NCI-H2196 treated with DMSO at 0.1 percent for 48 hours (cell line): ENCODE data around the gene SCUBE1.

Source experiments
- DNase-seq: peaks from one replicate; lab custom pipeline; 2025; ENCODE audit not compliant: unreplicated experiment; lab: John Stamatoyannopoulos, UW

Gene SCUBE1

GRCh38 chr22:43202756-43203410, 140.3 kb downstream of the SCUBE1 start:
- DNase-seq = no peak

- no peak for DNase-seq
Observed at GRCh38 chr22:43202326-43202725, 140.8 kb downstream of the SCUBE1 start.

DNA sequence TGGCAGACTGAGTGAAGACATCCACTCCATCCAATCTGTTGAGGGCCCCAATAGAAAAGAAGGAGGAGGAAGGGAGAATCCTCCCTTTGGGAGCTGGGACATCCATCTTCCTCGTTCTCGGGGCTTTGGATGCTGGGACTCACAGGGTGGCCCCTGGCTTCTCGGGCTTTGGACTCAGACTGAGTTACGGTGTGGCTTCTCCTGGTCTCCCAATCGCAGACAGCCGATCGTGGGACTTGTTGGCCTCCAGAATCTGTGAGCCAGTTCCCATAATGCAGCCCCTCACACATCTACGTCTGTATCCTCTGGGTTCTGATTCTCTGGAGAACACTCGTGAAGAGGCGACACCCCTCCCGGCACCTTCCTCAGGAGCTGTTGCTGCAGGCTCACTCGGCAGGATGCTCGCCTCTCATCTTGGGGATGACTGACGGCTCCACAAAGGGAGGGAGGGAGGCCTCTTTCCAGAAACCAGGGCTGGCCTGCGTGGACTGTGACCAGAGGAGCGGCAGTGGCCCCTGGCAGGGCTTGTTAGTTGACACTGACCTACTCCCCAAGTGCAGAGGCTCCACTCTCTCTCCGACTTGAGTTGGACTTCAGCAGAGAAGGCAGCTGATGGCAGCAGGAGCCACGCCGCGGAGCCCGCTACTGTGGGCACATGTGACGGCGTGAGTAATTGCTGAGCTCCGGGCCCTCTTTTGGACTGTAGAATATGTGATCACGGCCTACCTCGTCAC, 141.5 kb downstream of the SCUBE1 start:
- no peak for DNase-seq

- no peak for DNase-seq
Observed at GRCh38 chr22:43200555-43200954, 142.6 kb downstream of the SCUBE1 start.

GRCh38 chr22:43200031-43200430, 143.1 kb downstream of the SCUBE1 start:
- no peak for DNase-seq

GRCh38 chr22:43199541-43199940, 143.6 kb downstream of the SCUBE1 start:
- DNase-seq = no peak

DNA sequence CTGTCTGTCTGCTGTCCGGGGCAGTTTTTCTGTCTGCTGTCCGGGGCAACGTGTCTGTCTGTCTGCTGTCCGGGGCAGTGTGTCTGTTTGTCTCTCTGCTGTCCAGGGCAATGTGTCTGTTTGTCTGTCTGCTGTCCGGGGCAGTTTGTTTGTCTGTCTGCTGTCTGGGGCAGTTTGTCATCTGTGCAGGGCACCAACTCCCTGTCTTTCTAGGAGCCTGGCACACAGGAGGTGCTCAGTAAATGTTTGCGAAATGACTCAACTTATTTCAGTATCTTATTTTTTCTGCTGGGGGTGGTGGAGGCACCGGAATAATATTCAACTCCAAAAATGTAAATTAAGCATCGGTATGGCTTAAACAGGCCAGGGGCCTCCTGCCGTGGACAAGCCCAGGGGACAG, 144.2 kb downstream of the SCUBE1 start:
- DNase-seq = no peak

DNA sequence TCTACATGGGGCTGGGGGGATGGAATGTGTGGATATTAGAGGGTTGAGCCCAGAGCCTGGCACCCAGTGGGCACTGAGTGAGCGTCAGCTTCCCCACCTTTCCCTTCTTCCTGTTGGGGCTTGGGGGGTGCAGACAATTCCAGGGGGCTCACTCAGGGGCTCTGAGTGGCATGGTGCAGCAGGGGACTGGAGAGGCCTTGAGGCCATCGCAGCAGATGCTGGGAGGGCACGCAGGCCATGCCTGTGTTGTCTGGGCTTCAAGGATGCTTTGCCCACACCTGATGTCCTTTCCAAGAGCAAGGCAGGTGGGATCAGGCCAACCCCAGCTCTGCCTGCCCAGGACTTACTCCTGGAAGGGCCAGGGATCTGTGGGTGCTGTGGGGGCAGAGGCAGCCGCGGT, 145.0 kb downstream of the SCUBE1 start:
- no peak for DNase-seq

GRCh38 chr22:43197271-43197941, 145.8 kb downstream of the SCUBE1 start:
- no peak for DNase-seq

GRCh38 chr22:43191831-43192230, 151.3 kb downstream of the SCUBE1 start:
- DNase-seq = no peak

GRCh38 chr22:43188829-43189545, 154.2 kb downstream of the SCUBE1 start:
- DNase-seq = no peak

- DNase-seq = peak; percentile 91
Observed at GRCh38 chr22:43187171-43188099, 155.7 kb downstream of the SCUBE1 start.

DNA sequence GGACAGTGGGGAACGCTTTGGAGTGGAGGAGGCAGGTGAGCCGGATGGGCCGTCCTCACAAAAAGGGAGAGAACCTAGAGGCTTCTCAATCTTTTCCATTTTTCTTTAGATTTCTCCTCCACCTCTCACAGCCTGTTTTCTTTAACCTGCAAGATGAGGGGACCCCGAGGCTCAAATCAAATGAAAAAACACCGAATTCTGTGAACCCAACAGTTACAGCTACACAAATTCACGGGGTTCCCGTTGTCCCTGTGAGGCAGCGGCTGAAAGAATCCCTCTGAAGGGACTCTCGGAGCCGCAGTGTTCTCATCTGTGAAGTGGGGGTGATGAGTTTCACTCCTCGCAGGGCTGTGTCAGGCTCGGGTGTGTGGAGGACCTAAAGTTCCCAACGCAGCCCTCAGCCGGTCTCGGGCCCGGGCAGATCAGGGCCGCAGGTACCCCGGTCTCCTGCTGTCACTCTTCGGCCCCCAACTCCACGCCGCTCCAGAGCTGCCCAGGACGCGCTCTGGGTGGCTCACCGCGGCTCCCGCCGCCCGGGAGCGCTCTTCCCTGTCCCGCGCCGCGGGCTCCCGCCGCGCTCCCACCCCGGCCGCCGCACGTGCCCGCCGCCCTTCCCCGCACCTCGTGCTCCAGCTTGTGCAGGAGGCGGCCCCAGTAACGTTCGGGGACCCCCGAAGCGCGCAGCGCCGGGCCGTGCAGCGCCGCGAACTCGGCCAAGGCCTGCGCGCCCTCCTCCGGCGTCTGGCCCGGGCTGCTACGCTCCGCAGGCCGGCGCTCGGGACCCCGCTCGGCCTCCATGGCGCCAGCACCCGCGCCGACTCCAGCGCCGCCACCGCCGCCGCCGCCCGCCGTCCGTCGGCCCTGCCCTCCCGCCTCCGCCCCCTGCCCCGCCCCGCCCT, 156.7 kb downstream of the SCUBE1 start, which contains the start of gene TTLL12:
Gene TTLL12 (minus strand): TSS at position 863 of the 899 bp plus-strand sequence. CDS start 65 bp downstream, at position 798.
- peak; percentile 23 for DNase-seq

- no peak for DNase-seq
Observed at GRCh38 chr22:43185860-43186261, 157.3 kb downstream of the SCUBE1 start.

GRCh38 chr22:43183496-43184277, 159.5 kb downstream of the SCUBE1 start:
- DNase-seq = no peak

DNA sequence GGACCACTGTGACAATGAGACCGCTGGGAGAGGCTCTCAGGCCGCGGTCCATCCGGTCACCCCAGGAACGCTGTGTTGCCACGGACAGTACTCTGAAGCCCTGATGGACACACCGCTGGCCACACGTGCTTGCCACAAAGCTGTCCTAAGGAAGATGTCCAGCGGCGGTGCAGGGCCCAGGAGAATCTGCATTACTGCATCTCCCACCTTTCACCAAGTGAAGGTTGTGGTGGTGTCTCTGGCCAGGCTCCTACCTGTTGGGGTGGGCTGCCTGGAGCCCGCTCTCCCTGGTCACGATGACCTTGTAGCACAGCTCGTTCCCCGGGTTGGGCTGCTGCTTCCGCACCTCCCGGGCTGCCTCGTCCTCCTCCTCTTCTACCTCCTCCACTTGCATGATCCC, 160.4 kb downstream of the SCUBE1 start:
- DNase-seq = no peak

- DNase-seq = no peak
Observed at GRCh38 chr22:43182118-43182517, 161.1 kb downstream of the SCUBE1 start.

DNA sequence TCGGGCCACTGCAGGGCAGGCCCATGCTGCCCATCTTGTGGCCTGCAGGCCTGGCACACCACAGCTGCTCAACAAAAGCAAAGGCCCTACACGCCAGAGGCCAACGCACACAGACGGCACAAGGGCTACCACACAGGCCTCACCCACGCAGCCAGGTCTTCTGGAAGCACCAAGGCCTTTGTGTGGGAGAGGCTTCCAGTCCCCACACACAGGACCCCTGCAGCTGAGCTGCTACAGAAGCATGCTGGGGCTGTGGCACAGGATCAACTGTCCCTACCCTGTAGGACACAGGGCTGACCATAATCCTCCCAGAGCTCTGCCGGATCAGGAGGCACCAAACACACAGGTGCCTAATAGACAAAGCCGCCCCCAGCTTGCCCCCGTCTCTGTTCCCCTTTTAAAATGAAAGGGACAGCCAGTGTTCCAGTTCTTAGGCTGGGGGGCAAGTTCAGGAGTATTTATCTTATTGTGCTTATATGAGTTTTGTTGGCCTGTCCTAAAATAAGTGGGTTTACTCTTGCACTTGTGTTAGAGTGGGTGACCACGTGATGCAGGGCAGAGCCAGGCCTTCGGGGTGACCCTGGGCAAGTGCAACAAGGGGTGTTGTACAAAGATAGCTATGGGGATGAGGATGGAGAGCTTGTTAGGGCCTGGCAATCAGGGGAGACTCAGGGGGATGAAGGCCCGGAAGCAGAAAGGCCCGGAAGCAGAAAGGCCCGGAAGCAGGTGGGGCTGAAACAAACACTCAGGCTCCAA, 161.7 kb downstream of the SCUBE1 start:
- no peak for DNase-seq
